H9 (cell line): ENCODE data around the gene CTXN3. TPM values are rescaled to one million over a fixed set of nuclear protein-coding genes. Genes with fewer than 3 reads are reported as not detected.

Experiments
- DNase-seq: peaks from one replicate; pipeline ENCODE4 v3.0.0-alpha.2; 2017
- H2AFZ ChIP-seq: one replicate; pipeline ENCODE4 v1.6.1; 2013; ENCODE audit warnings: mild to moderate bottlenecking, low read length, control low read depth, moderate library complexity
- H2AK5ac ChIP-seq: 2 replicates; pipeline ENCODE4 v1.6.1; 2013; ENCODE audit warnings: low read length, control low read depth, mixed read lengths; ENCODE audit not compliant: insufficient read length
- H2BK120ac ChIP-seq: one replicate; pipeline ENCODE4 v1.6.1; 2013; ENCODE audit warnings: low read depth, mild to moderate bottlenecking, low read length, control low read depth, inconsistent platforms; ENCODE audit not compliant: poor library complexity, severe bottlenecking
- H2BK12ac ChIP-seq: 2 replicates; pipeline ENCODE4 v1.6.1; 2013; ENCODE audit warnings: low read length, control low read depth, mixed read lengths, low read depth; ENCODE audit not compliant: insufficient read length
- H2BK15ac ChIP-seq: 2 replicates; pipeline ENCODE4 v1.6.1; 2013; ENCODE audit warnings: low read depth, low read length, control low read depth
- H2BK20ac ChIP-seq: one replicate; pipeline ENCODE4 v1.6.1; 2013; ENCODE audit warnings: low read depth, mild to moderate bottlenecking, low read length, control low read depth, inconsistent platforms; ENCODE audit not compliant: poor library complexity, severe bottlenecking
- H2BK5ac ChIP-seq: 2 replicates; pipeline ENCODE4 v1.6.1; 2013; ENCODE audit warnings: low read length, control low read depth, mixed read lengths; ENCODE audit not compliant: insufficient read length
- H3K14ac ChIP-seq: 2 replicates; pipeline ENCODE4 v1.6.1; 2013; ENCODE audit warnings: low read length, control low read depth; ENCODE audit not compliant: insufficient read depth
- H3K18ac ChIP-seq: 2 replicates; pipeline ENCODE4 v1.6.1; 2013; ENCODE audit warnings: low read depth, mild to moderate bottlenecking, mixed read lengths, low read length, control low read depth; ENCODE audit not compliant: insufficient read length
- H3K23ac ChIP-seq: 2 replicates; pipeline ENCODE4 v1.6.1; 2013; ENCODE audit warnings: low read length, control low read depth, mixed read lengths, low read depth; ENCODE audit not compliant: insufficient read length
- H3K23me2 ChIP-seq: 2 replicates; pipeline ENCODE4 v1.6.1; 2013; ENCODE audit warnings: low read depth, mild to moderate bottlenecking, mixed read lengths, low read length, control low read depth; ENCODE audit not compliant: insufficient read length, poor library complexity, severe bottlenecking
- H3K27ac ChIP-seq: 2 replicates; pipeline ENCODE4 v1.5.1; 2013; ENCODE audit warnings: low read length, control low read depth, mixed read lengths, low read depth; ENCODE audit not compliant: insufficient read length
- H3K27me3 ChIP-seq: 2 replicates; pipeline ENCODE4 v1.6.1; 2013; ENCODE audit warnings: low read length, control low read depth, inconsistent platforms; ENCODE audit not compliant: insufficient read depth
- H3K4ac ChIP-seq: 2 replicates; pipeline ENCODE4 v1.6.1; 2013; ENCODE audit warnings: low read depth, mild to moderate bottlenecking, control low read depth, inconsistent platforms, low read length, moderate library complexity
- H3K4me1 ChIP-seq: 2 replicates; pipeline ENCODE4 v1.6.1; 2013; ENCODE audit warnings: low read length, control low read depth, inconsistent platforms; ENCODE audit not compliant: insufficient read depth
- H3K4me2 ChIP-seq: 2 replicates; pipeline ENCODE4 v1.6.1; 2013; ENCODE audit warnings: low read length, control low read depth, mixed read lengths; ENCODE audit not compliant: insufficient read length, insufficient read depth
- H3K56ac ChIP-seq: 2 replicates; pipeline ENCODE4 v1.6.1; 2013; ENCODE audit warnings: low read depth, mild to moderate bottlenecking, mixed read lengths, low read length, control low read depth; ENCODE audit not compliant: insufficient read length
- H3K79me1 ChIP-seq: 2 replicates; pipeline ENCODE4 v1.6.1; 2013; ENCODE audit warnings: low read depth, mild to moderate bottlenecking, moderate library complexity, low read length, control low read depth, inconsistent platforms; ENCODE audit not compliant: insufficient read depth, poor library complexity, severe bottlenecking
- H3K79me2 ChIP-seq: 2 replicates; pipeline ENCODE4 v1.6.1; 2013; ENCODE audit warnings: low read length, control low read depth, inconsistent platforms; ENCODE audit not compliant: insufficient read depth
- H3K9ac ChIP-seq: 2 replicates; pipeline ENCODE4 v1.6.1; 2013; ENCODE audit warnings: low read length, control low read depth, mixed read lengths; ENCODE audit not compliant: insufficient read length; ENCODE audit errors: extremely low read depth
- H3K9me3 ChIP-seq: one replicate; pipeline ENCODE4 v1.6.1; 2013; ENCODE audit warnings: low read depth, low read length, inconsistent platforms; ENCODE audit not compliant: control insufficient read depth
- H3T11ph ChIP-seq: one replicate; pipeline ENCODE4 v1.6.1; 2013; ENCODE audit warnings: mild to moderate bottlenecking, low read length, control low read depth, inconsistent platforms
- H4K20me1 ChIP-seq: one replicate; pipeline ENCODE4 v1.6.1; 2013; ENCODE audit not compliant: control insufficient read depth, insufficient read length, insufficient read depth
- H4K5ac ChIP-seq: 2 replicates; pipeline ENCODE4 v1.6.1; 2013; ENCODE audit warnings: low read depth, mild to moderate bottlenecking, mixed read lengths, low read length, control low read depth; ENCODE audit not compliant: insufficient read length
- H4K8ac ChIP-seq: replicated peaks from 2 replicates; pipeline ENCODE4 v1.6.1; 2013; ENCODE audit warnings: low read length, control low read depth, mixed read lengths, low read depth; ENCODE audit not compliant: insufficient read length
- H4K91ac ChIP-seq: 2 replicates; pipeline ENCODE4 v1.6.1; 2013; ENCODE audit warnings: low read depth, mild to moderate bottlenecking, moderate library complexity, mixed read lengths, low read length, control low read depth; ENCODE audit not compliant: insufficient read length
- H3K27ac Mint-ChIP-seq, 3 experiments: 2 replicates in 2 of 3; 3 replicates in 1 of 3; pipeline ENCODE4 v1.8.0; 2020 to 2021; ENCODE audit warnings: mixed read lengths in 3 of 3, mild to moderate bottlenecking in 1 of 3, moderate library complexity in 1 of 3
- H3K27me3 Mint-ChIP-seq: 2 replicates; pipeline ENCODE4 v1.8.0; 2021; ENCODE audit warnings: low read depth, mild to moderate bottlenecking, moderate library complexity, mixed read lengths
- H3K36me3 Mint-ChIP-seq, 3 experiments: 2 replicates in 2 of 3; 3 replicates in 1 of 3; pipeline ENCODE4 v1.8.0; 2020 to 2021; ENCODE audit warnings: low read depth in 3 of 3, mixed read lengths in 3 of 3; ENCODE audit not compliant: insufficient read depth in 1 of 3
- H3K4me1 Mint-ChIP-seq, 2 experiments: 2 replicates each; pipeline ENCODE4 v1.8.0; 2020; ENCODE audit warnings: mixed read lengths in 2 of 2
- H3K4me3 Mint-ChIP-seq, 2 experiments: 2 replicates in 1 of 2; 3 replicates in 1 of 2; pipeline ENCODE4 v1.8.0; 2020 to 2021; ENCODE audit warnings: mild to moderate bottlenecking in 2 of 2, mixed read lengths in 2 of 2, moderate library complexity in 1 of 2
- H3K9me3 Mint-ChIP-seq, 2 experiments: 2 replicates in 1 of 2; 3 replicates in 1 of 2; pipeline ENCODE4 v1.8.0; 2020; ENCODE audit warnings: mild to moderate bottlenecking in 2 of 2, mixed read lengths in 2 of 2, moderate library complexity in 1 of 2
- WGBS: extraction: QIAGEN DNeasy Blood & Tissue Kit; methylation state at CpG from one replicate; pipeline ENCODE4 v1.1.7; 2013; ENCODE audit warnings: missing lambda C conversion rate, low lambda C conversion rate, mixed read lengths; ENCODE audit not compliant: insufficient read length; ENCODE audit errors: extremely low coverage; 5-methylcytosine and 5-hydroxymethylcytosine counted together
- total RNA-seq: library from RNA; stranded (reverse); gene quantifications from 2 replicates; pipeline ENCODE4 v1.2.1, GENCODE V29; 2021
- TF ChIP-seq, protein P1 (sequence below): fragments of 200-600 bp; sonication (generic); conservative IDR thresholded peaks from 3 replicates; pipeline ENCODE4 v1.8.0; 2021; ENCODE audit warnings: antibody characterized with exemption, mild to moderate bottlenecking

The CTXN3 gene
- total RNA-seq, 1 experiment from 2014 or later: not detected

DNA sequence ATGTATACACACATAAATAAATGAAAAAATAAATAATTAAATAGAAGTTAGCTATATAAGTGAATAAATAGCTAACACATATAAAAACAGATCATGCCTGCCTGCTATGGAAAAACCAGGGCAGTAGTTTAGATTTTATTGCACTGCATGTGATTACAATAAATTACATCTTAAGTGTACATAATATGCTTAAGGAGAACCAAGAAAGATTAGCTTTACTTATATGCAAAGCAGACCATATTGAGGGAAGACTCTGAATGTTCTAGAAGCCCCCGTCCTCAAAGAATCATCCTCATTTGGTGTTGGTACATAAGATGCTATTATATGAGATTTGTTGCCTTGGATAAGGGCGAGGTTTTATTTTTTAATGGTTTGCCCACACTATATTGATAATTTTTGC, 5.9 kb upstream of the CTXN3 start:
- Histone ChIP-seq H3K79me1 (no peaks in the 10 kb centered on the region), H4K91ac (no peak overlapping the region), H3K23ac (no peak overlapping the region), H4K5ac (no peak overlapping the region), H2AFZ (no peak overlapping the region), H2BK15ac (no peak overlapping the region), H3K4me1 (no peaks in the 10 kb centered on the region), H3K27ac (no peak overlapping the region), H2BK12ac (no peak overlapping the region), H3K23me2 (no peaks in the 10 kb centered on the region), H3K79me2 (no peaks in the 10 kb centered on the region), H2BK5ac (no peak overlapping the region), H4K8ac (no peak overlapping the region), H3K56ac (no peak overlapping the region), H3K18ac (no peak overlapping the region), H3K9me3 (no peaks in the 10 kb centered on the region), H3K4me2 (no peak overlapping the region), H3K27me3 (no peaks in the 10 kb centered on the region), H2BK20ac (no peak overlapping the region), H3K9ac (no peak overlapping the region), H4K20me1 (no peaks in the 10 kb centered on the region), H2AK5ac (no peak overlapping the region), H2BK120ac (no peak overlapping the region), H3K14ac (no peak overlapping the region), H3T11ph (no peak overlapping the region), H3K4ac (no peak overlapping the region)
- DNase-seq: no peak
- WGBS: no CpG with 5 or more reads among the region's 2 CpGs
- Mint-ChIP-seq H3K9me3 (no peaks in the 10 kb centered on the region), H3K27ac (no peak overlapping the region), H3K4me3 (no peak overlapping the region), H3K4me1 (peaks cover 0 to 3% of the 10 kb centered on the region in 2 experiments; a peak in 1 of 4 replicates), H3K27me3 (no peaks in the 10 kb centered on the region), H3K36me3 (no peaks in the 10 kb centered on the region)
- TF ChIP-seq, protein P1, sequence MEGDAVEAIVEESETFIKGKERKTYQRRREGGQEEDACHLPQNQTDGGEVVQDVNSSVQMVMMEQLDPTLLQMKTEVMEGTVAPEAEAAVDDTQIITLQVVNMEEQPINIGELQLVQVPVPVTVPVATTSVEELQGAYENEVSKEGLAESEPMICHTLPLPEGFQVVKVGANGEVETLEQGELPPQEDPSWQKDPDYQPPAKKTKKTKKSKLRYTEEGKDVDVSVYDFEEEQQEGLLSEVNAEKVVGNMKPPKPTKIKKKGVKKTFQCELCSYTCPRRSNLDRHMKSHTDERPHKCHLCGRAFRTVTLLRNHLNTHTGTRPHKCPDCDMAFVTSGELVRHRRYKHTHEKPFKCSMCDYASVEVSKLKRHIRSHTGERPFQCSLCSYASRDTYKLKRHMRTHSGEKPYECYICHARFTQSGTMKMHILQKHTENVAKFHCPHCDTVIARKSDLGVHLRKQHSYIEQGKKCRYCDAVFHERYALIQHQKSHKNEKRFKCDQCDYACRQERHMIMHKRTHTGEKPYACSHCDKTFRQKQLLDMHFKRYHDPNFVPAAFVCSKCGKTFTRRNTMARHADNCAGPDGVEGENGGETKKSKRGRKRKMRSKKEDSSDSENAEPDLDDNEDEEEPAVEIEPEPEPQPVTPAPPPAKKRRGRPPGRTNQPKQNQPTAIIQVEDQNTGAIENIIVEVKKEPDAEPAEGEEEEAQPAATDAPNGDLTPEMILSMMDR: no peak
